NCI-H446 (cell line): ENCODE results near the gene HCAR1.
A peak's percentile ranks its signal among the peaks of the same experiment; 100 is the strongest.
"Not testable (repeated sequence)": the region's sequence is repeated elsewhere in the genome, so short reads cannot be mapped to it uniquely, and the experiment has no call there.

Source experiments
- DNase-seq, 2 experiments: peaks; one replicate each; lab custom pipeline; 2025; lab: John Stamatoyannopoulos, UW

Gene HCAR1

GRCh38 chr12:122730215-122731014 is at the start of gene HCAR1:
HCAR1 (minus strand) TSS chr12:122730844; CDS start chr12:122730339, 505 bp downstream.
- DNase-seq, result no peak

DNA sequence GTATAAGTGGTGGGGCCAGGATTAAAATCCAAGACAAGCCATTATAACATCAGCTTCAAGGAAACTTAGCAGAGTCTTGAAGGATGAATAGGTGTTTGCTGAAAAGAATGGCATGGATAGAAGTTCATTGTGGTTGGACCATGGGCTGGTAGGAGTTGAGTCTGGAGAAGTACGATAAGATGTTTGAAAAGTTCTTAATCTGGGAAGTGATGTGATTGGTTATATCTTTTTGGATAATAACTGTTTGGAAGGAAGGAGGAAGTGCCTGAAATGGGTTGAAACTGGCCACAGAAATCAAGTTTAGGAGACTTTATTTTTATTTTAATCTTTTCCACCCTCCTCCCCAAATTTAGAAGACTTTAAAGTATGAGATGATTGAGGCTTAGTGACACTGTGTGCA is 26.9 kb upstream of the HCAR1 start:
- no peak for DNase-seq

DNA sequence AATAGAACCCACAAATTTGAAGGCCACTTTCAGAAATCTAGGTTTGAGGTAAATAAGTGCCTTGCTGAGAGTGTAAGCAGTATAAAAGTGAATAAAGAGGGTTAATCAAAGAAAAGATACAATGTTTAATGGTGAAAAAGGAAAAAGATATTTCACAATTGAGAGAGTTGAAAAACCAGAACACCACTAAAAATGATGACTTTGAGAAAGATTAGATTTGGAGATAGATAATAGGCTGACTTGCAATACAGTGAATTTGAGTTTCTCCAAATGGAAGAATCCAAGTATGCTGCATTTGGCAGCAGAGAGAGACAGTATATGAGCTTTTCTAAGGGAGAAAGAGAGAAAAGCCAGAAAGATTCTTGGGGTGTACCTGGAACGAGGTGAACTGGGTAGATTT is 24.1 kb upstream of the HCAR1 start:
- DNase-seq, result no peak

DNA sequence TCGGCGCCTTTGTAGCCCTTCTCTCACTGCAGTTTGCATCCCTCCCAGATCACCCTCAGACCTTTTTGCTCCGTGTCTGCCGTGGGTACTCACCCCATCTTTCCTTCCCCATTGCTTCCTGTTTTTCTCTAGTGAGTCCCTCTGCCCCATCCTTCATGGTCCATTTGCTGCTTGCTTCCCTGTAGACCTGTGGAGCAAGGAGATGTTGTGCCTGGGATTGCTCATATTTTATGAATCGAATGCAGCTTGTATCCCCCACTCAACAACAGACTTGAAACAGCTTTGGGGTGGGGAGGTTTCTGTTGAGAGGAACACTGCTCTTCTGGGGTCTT is 22.6 kb upstream of the HCAR1 start:
- DNase-seq, result no peak

DNA sequence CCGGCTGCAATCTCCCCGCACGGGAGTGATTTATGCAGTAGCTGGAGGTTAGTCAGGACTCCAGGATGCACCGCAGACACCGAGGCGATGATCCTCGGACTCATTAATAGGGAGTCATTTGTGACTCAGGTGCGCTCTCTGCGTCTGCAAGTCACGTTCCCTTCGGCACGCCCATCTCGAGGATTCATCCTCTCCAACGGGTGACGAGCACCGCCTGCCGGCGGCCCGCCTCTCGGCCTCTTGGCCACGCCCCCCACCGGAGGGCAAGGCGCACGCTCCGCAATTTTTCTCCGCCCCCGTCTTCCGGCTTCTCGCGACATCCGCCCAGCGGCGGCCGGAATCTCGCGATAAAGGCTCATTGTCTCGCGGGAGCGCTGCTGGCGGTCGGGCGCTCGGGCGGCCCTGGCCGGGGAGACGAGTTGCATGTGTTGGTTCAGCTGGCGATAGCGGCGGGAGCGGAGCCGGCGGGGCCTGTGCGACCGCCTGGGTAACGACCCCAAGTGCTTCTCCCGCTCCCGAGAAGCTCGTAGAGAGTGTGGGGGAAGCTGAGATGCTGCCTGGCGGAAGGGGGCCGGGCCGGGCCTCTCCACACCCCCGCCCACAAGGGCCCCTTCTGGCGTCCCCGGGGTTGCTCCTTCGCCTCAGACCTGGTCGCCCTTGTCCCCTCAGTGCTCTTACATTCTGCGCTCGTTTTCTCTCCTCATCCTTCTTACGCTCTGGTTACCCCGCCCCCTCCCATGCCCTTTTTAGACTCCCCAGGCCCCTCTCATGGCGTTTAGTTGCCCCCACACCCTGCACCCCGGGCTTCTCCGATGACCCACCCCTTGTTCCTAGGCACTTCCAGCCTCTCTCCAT is 22.0 kb upstream of the HCAR1 start, which contains the start of gene DENR:
Gene DENR (plus strand): TSS at position 361 of the 855 bp plus-strand sequence. CDS start 878 bp downstream, outside the sequence.
- peak; percentile 92 to 99 for DNase-seq

GRCh38 chr12:122750781-122751515 is 20.3 kb upstream of the HCAR1 start:
- DNase-seq, result not testable (repeated sequence)

- peak in 1 of 2 experiments; percentile 4 for DNase-seq
These were observed 19.1 kb upstream of the HCAR1 start for GRCh38 chr12:122749569-122750332.

- DNase-seq, result no peak
These were observed 16.8 kb upstream of the HCAR1 start for GRCh38 chr12:122747224-122748135.

DNA sequence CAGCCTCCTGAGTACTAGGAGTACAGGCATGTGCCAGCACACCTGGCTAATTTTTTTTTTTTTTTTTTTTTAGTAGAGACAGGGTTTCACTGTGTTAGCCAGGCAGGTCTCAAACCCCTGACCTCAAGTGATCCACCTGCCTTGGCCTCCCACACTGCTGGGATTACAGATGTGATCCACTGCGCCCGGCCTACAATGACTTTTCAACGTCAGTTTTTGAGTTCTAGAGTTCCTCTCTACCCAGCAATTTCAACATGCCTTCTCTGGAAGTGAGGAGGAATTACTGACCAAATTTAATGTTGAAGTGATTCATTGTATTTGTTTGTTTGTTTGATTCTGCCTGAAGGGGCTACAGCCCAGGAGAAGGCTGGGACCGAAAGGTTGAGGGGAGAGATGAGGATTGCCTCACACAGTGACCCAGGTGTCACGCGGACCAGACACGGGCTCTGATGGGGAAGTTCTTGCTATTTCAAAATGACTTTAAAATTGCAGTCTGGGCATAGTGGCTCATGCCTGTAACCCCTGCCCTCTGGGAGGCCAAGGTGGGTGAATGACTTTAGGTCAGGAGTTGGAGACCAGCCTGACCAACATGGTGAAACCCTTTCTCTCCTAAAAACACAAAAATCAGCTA is 13.4 kb upstream of the HCAR1 start:
- no peak for DNase-seq

DNA sequence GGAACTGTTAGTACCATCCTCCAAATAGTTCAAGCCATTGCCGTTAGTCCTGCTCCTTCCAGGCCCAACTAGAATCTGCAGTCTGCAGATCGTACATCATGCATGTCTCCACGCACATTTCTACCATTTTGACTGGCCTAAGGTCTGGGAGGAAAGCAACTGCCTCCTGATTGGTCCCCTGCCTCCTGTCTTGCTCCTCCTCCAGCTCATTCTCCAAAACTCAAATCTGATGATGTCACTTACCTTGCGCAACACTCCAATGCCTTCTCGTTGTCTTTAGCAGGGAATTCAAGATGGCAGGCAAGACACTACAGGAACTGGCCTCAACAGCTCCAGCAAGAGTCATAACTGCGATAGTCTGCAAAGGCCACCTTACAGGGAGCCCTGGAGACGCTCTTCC is 9.7 kb upstream of the HCAR1 start:
- no peak for DNase-seq

DNA sequence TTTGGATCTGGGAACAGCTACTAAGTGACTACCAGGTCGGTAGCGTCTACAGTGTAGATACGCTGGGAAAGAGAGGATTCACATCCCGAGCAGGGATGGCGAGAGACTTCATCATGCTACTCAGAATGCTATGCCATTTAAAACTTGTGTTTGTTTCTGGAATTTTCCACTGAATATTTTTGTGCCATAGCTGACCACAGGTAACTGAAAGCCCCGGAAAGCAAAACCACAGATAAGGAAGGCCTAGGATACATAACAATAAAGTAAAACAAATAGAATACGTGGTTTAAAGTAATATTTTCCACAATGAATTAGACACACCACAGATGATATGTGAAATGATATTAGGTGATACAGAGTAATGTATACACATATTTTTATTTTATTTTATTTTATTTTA is 7.9 kb upstream of the HCAR1 start:
- DNase-seq, result no peak

- DNase-seq, result no peak
These were observed 2.0 kb upstream of the HCAR1 start for GRCh38 chr12:122732611-122733010.

GRCh38 chr12:122732170-122732569 is 1.5 kb upstream of the HCAR1 start:
- DNase-seq, result no peak

GRCh38 chr12:122729583-122730214 is 945 bp downstream of the HCAR1 start:
- no peak for DNase-seq

DNA sequence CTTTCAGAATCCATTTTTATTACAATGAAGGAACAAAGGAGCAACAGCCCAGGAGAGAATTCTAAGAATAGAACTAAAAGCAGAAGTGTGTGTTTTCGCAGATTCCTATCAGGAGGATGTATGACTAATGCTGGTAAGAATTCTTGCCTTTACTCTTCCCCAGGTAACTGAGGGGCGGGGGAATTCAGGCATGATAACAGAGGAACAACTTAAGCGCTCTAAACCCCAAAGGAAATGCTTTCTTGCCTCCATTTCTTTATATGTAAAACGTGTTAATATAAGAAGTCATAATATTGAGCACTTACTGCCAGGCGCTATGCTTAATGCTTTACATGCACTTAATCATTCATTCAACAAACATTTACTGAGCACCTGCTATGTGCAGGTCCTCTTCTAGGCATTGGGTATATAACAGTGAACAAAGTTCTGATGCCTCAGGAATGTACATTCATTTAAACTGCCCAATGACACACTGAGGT is 4.5 kb downstream of the HCAR1 start:
- no peak for DNase-seq

DNA sequence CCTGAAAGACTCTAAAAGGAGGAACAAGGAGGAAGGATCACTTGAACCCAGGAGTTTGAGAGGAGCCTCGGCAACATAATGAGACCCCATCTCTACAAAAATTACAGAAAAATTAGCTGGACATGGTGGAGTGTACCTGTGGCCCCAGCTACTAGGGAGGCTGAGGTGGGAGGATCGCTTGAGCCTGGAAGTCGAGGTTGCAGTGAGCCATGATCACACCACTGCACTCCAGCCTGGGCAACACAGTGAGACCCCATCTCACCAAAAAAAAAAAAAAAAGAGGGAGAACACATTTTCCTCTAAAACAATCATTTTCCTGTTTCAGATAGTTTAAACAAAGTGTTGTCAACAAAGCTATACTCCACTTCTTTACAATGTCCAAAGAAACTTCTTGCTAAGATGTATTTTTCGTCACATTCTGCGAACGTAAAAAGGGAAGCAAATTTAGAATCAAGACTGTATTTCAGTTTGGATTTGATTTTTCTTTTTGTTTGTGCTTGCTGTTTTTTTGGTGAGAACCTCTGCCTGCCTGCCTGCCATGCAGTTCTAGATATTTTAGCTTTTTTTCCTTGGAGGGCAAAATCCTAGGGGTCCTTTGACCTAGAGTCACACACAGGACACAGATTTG is 5.1 kb downstream of the HCAR1 start:
- no peak for DNase-seq

GRCh38 chr12:122724641-122725243 is 5.9 kb downstream of the HCAR1 start:
- DNase-seq, result no peak

DNA sequence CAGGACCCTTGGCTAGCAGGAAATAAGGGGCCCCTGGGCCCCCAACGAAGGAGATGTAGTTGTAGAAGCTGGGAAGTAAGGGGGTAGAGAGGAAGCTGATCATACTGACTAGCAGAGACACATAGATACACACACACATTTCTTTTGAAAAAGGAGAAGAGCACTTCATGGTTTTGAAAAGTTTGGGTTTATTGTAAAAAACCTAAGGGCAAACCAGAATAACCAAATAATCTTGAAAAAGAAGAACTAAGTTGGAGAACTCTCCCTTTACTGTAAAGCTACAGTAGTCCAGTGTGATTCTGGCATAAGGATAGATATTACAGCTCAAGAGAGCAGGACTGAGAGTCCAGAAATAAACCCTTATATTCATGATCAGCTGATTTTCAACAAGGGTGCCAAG is 8.3 kb downstream of the HCAR1 start:
- DNase-seq, result no peak
